NAMALWA (cell line): Measurements from ENCODE around the gene MIPOL1.
"Not testable (repeated sequence)": the region's sequence is repeated elsewhere in the genome, so short reads cannot be mapped to it uniquely, and the experiment has no call there.

Experiments
- DNase-seq: peaks from one replicate; pipeline ENCODE4 v3.0.0-alpha.2; 2015; ENCODE audit warnings: low spot score

Gene MIPOL1

GRCh38 chr14:37401093-37401492, 203.4 kb downstream of the MIPOL1 start:
- no peak for DNase-seq

GRCh38 chr14:37403626-37404025, 205.9 kb downstream of the MIPOL1 start:
- no peak for DNase-seq

GRCh38 chr14:37406095-37406494, 208.4 kb downstream of the MIPOL1 start:
- DNase-seq: no peak

GRCh38 chr14:37411079-37411735, 213.5 kb downstream of the MIPOL1 start:
- no peak for DNase-seq

- no peak for DNase-seq
Measured at GRCh38 chr14:37413050-37413449, 215.3 kb downstream of the MIPOL1 start.

GRCh38 chr14:37413504-37414003, 215.8 kb downstream of the MIPOL1 start:
- no peak for DNase-seq

GRCh38 chr14:37416264-37416663, 218.5 kb downstream of the MIPOL1 start:
- no peak for DNase-seq

GRCh38 chr14:37417151-37417550, 219.4 kb downstream of the MIPOL1 start:
- DNase-seq: no peak

- DNase-seq: no peak
Measured at GRCh38 chr14:37417833-37418232, 220.1 kb downstream of the MIPOL1 start.

- no peak for DNase-seq
Measured at GRCh38 chr14:37420622-37421021, 222.9 kb downstream of the MIPOL1 start.

- DNase-seq: no peak
Measured at GRCh38 chr14:37422319-37422718, 224.6 kb downstream of the MIPOL1 start.

GRCh38 chr14:37422748-37423147, 225.0 kb downstream of the MIPOL1 start:
- DNase-seq: no peak

- no peak for DNase-seq
Measured at GRCh38 chr14:37428954-37429353, 231.2 kb downstream of the MIPOL1 start.

- no peak for DNase-seq
Measured at GRCh38 chr14:37429618-37430017, 231.9 kb downstream of the MIPOL1 start.

GRCh38 chr14:37434867-37435266, 237.1 kb downstream of the MIPOL1 start:
- no peak for DNase-seq

- DNase-seq: no peak
Measured at GRCh38 chr14:37436519-37436918, 238.8 kb downstream of the MIPOL1 start.

- DNase-seq: no peak
Measured at GRCh38 chr14:37437490-37437889, 239.8 kb downstream of the MIPOL1 start.

GRCh38 chr14:37438444-37438843, 240.7 kb downstream of the MIPOL1 start:
- DNase-seq: no peak

GRCh38 chr14:37443461-37443860, 245.7 kb downstream of the MIPOL1 start:
- DNase-seq: no peak

GRCh38 chr14:37447883-37448391, 250.2 kb downstream of the MIPOL1 start:
- no peak for DNase-seq

GRCh38 chr14:37452323-37452722, 254.6 kb downstream of the MIPOL1 start:
- DNase-seq: no peak

GRCh38 chr14:37453985-37454384, 256.2 kb downstream of the MIPOL1 start:
- DNase-seq: no peak

- no peak for DNase-seq
Measured at GRCh38 chr14:37457334-37457733, 259.6 kb downstream of the MIPOL1 start.

GRCh38 chr14:37462426-37462825, 264.7 kb downstream of the MIPOL1 start:
- DNase-seq: not testable (repeated sequence)
